H1 (cell line): ENCODE data around the gene ZNF101. TPM values are rescaled to one million over a fixed set of nuclear protein-coding genes. Genes with fewer than 3 reads are reported as not detected.

ENCODE experiments used
- ASH2L ChIP-seq: fragments of 200-600, 300-600 bp; sonication (generic); IDR thresholded peaks from one replicate; pipeline ENCODE4 v1.7.1; 2017; ENCODE audit warnings: low read length
- HDAC2 ChIP-seq, 2 experiments: fragments of 300-600 bp in 1 of 2; sonication (generic) in 1 of 2; IDR thresholded peaks; 2 replicates each; pipeline ENCODE4 v1.6.1; 2011 to 2012; ENCODE audit warnings: low read depth in 2 of 2, low read length in 2 of 2, mild to moderate bottlenecking in 2 of 2, moderate library complexity in 2 of 2, borderline replicate concordance in 1 of 2, inconsistent platforms in 1 of 2
- NANOG ChIP-seq: IDR thresholded peaks from 2 replicates; pipeline ENCODE4 v1.6.1; 2011; ENCODE audit warnings: low read length, low read depth, mild to moderate bottlenecking, inconsistent platforms; ENCODE audit not compliant: insufficient read depth, poor library complexity, severe bottlenecking
- RNF2 ChIP-seq: fragments of 200-900, 300-1000 bp; sonication (generic); IDR thresholded peaks from 2 replicates; pipeline ENCODE4 v1.7.1; 2016; ENCODE audit warnings: borderline replicate concordance, low read depth, mild to moderate bottlenecking, antibody characterized with exemption, low read length; ENCODE audit not compliant: poor library complexity, severe bottlenecking; ENCODE audit errors: missing control alignments
- SP4 ChIP-seq: IDR thresholded peaks from 2 replicates; pipeline ENCODE4 v1.6.1; 2012; ENCODE audit warnings: low read length, inconsistent platforms
- TAF1 ChIP-seq: IDR thresholded peaks from 2 replicates; pipeline ENCODE4 v1.6.1; 2011; ENCODE audit warnings: mild to moderate bottlenecking, low read depth, low read length
- TBP ChIP-seq: IDR thresholded peaks from 2 replicates; pipeline ENCODE4 v1.6.1; 2011; ENCODE audit warnings: low read depth, low read length, improper control_type of control experiment
- polyA plus RNA-seq, 7 experiments: library from polyadenylated mRNA; depleted of rRNA in 3 of 7; stranded (reverse) in 5 of 7; unstranded in 2 of 7; fragments of >200 nt in 5 of 7; fragments of 200-250 nt in 2 of 7; gene quantifications; 1 replicate in 5 of 7; 2 replicates in 1 of 7; 4 replicates in 1 of 7; pipeline versions ENCODE4 v1.2.1 to v1.2.3, GENCODE V29; 2011 to 2013; ENCODE audit warnings: missing spikeins in 2 of 7, mixed read lengths in 2 of 7
- total RNA-seq: library from RNA; stranded (reverse); fragmentation: NEBNext Ultra II Directional; extraction: Animal tissue kit (Norgen Biotek cat#: 25700); gene quantifications from 2 replicates; pipeline ENCODE4 v1.2.1, GENCODE V29; 2021

Gene ZNF101
- total and polyA plus RNA-seq, 2 of the 8 experiments (the other 6 are each of a cell fraction or from before 2014, with no cell fraction given), result 13.0 to 50.9 TPM

GRCh38 chr19:19670070-19670551 is 1.5 kb downstream of the ZNF101 start (continued):
- TF ChIP-seq TAF1 (peak; percentile 44; the same call in 1 of the 2 replicates), HDAC2 (IDR thresholded peaks at IDR 0.05; ENCODE audit: borderline replicate concordance in 1 of 2, low read depth in 2 of 2, low read length in 2 of 2) (peak in 1 of 2 experiments; percentile 28; a peak in 1 of 4 replicates), NANOG (peak; percentile 68), ASH2L (peak; percentile 56), RNF2 (no peak), SP4 (no peak), TBP (peak; percentile 59; the same call in 1 of the 2 replicates)
